ENCODE measurements around the gene GSC. TPM values are rescaled to one million over a fixed set of nuclear protein-coding genes. Genes with fewer than 3 reads are reported as not detected.

Gene GSC
- total RNA-seq, 1 experiment from 2014 or later: not detected

GRCh38 chr14:94793901-94794300, 24.0 kb upstream of the GSC start:
- CTCF ChIA-PET: no interaction called here
- no peaks in the 10 kb centered on the region for H3K9me3 Mint-ChIP-seq (ENCODE audit: low read depth, unreplicated experiment)
- H3K4me1 Mint-ChIP-seq (ENCODE audit: low read depth, unreplicated experiment): no peaks in the 10 kb centered on the region
- TF ChIP-seq CTCF (IDR thresholded peaks at IDR 0.05; ENCODE audit: unreplicated experiment): no peak
- peaks cover 43% of the 10 kb centered on the region for H3K27me3 Mint-ChIP-seq (ENCODE audit: unreplicated experiment)
- intact Hi-C loops (cut with micrococcal nuclease; ENCODE audit: unreplicated experiment): no loop called here
- DNase-seq: no peak
- no peak overlapping the region for H3K27ac Mint-ChIP-seq (ENCODE audit: unreplicated experiment)
- no TSS peak for BruUV-seq (replicated peaks)
- H3K36me3 Mint-ChIP-seq (ENCODE audit: insufficient read depth, unreplicated experiment): no peaks in the 10 kb centered on the region
- H3K4me3 Mint-ChIP-seq (ENCODE audit: low read depth, unreplicated experiment): no peak overlapping the region

GRCh38 chr14:94787655-94788054, 17.7 kb upstream of the GSC start:
- DNase-seq: no peak
- peaks cover 41% of the 10 kb centered on the region for H3K27me3 Mint-ChIP-seq (ENCODE audit: unreplicated experiment)
- no peaks in the 10 kb centered on the region for H3K9me3 Mint-ChIP-seq (ENCODE audit: low read depth, unreplicated experiment)
- intact Hi-C loops (cut with micrococcal nuclease; ENCODE audit: unreplicated experiment): no loop called here
- no TSS peak for BruUV-seq (replicated peaks)
- no peak overlapping the region for H3K4me3 Mint-ChIP-seq (ENCODE audit: low read depth, unreplicated experiment)
- H3K4me1 Mint-ChIP-seq (ENCODE audit: low read depth, unreplicated experiment): no peaks in the 10 kb centered on the region
- no peak for TF ChIP-seq CTCF (IDR thresholded peaks at IDR 0.05; ENCODE audit: unreplicated experiment)
- H3K36me3 Mint-ChIP-seq (ENCODE audit: insufficient read depth, unreplicated experiment): no peaks in the 10 kb centered on the region
- CTCF ChIA-PET: interaction anchor here (0.5 kb wide), 1 partner anchor 33 kb away, joined by 6 read pairs; no protein-coding TSS in a partner anchor
- no peak overlapping the region for H3K27ac Mint-ChIP-seq (ENCODE audit: unreplicated experiment)

- DNase-seq: no peak
- CTCF ChIA-PET: interaction anchor here (0.5 kb wide), 1 partner anchor 32 kb away, joined by 6 read pairs; no protein-coding TSS in a partner anchor
- H3K36me3 Mint-ChIP-seq (ENCODE audit: insufficient read depth, unreplicated experiment): no peaks in the 10 kb centered on the region
- no peak overlapping the region for H3K4me3 Mint-ChIP-seq (ENCODE audit: low read depth, unreplicated experiment)
- no peak for TF ChIP-seq CTCF (IDR thresholded peaks at IDR 0.05; ENCODE audit: unreplicated experiment)
- no peak overlapping the region for H3K27ac Mint-ChIP-seq (ENCODE audit: unreplicated experiment)
- no peaks in the 10 kb centered on the region for H3K4me1 Mint-ChIP-seq (ENCODE audit: low read depth, unreplicated experiment)
- H3K27me3 Mint-ChIP-seq (ENCODE audit: unreplicated experiment): peaks cover 36% of the 10 kb centered on the region
- intact Hi-C loops (cut with micrococcal nuclease; ENCODE audit: unreplicated experiment): no loop called here
- H3K9me3 Mint-ChIP-seq (ENCODE audit: low read depth, unreplicated experiment): no peaks in the 10 kb centered on the region
- no TSS peak for BruUV-seq (replicated peaks)
Observed at GRCh38 chr14:94787092-94787491, 17.2 kb upstream of the GSC start.

- Mint-ChIP-seq H3K4me3 (ENCODE audit: low read depth, unreplicated experiment) (no peak overlapping the region), H3K27ac (ENCODE audit: unreplicated experiment) (no peak overlapping the region), H3K9me3 (ENCODE audit: low read depth, unreplicated experiment) (no peaks in the 10 kb centered on the region), H3K4me1 (ENCODE audit: low read depth, unreplicated experiment) (peaks cover 3% of the 10 kb centered on the region), H3K36me3 (ENCODE audit: insufficient read depth, unreplicated experiment) (no peaks in the 10 kb centered on the region), H3K27me3 (ENCODE audit: unreplicated experiment) (peaks cover 25% of the 10 kb centered on the region)
- TF ChIP-seq CTCF (IDR thresholded peaks at IDR 0.05; ENCODE audit: unreplicated experiment): no peak
- BruUV-seq (replicated peaks): no TSS peak
- intact Hi-C loops (cut with micrococcal nuclease; ENCODE audit: unreplicated experiment): no loop called here
- no peak for DNase-seq
- CTCF ChIA-PET: no interaction called here
Observed at GRCh38 chr14:94780536-94781399, 10.9 kb upstream of the GSC start.
